ENCODE data around the gene CIAO2A. TPM values are rescaled to one million over a fixed set of nuclear protein-coding genes. Genes with fewer than 3 reads are reported as not detected.

The CIAO2A gene
- total RNA-seq, 2 experiments from 2014 or later: 78.7 to 84.7 TPM

DNA sequence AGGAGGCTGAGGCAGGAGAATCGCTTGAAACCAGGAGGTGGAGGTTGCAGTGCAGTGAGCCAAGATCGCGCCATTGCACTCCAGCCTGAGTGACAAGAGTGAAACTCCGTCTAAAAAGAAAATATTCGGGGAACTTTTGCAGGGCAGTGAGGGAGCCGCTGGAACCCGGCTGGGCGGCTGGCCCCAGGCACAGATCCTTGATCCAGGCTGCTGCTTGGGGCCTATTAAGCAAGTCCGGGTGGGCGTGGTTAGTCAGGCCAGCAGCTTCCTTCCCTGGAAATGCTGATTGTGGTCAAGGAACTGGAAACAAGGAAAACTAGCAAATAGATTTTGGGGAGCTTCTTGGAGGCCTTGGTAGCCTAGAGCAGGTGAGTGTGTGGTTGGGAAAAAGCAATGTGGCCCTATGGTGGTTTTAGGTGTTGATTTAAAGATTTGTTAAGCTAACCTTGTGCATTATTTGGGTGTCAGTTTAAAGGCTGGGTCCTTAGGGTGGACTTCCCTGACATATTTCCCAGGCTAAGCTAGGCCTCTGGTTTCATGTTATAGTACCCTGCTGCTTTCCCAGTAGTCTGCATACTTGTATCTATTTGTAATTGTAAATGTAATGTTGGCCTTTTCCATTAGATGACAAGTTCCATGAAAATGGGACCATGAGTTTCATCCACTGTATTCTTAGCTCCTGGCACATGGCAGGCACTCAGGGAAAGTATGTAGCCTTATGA, 40.1 kb upstream of the CIAO2A start:
- CTCF ChIA-PET (ENCODE audit: unreplicated experiment): interaction anchor here (1.1 kb wide), 1 partner anchor 11 kb away, joined by 3 read pairs; no protein-coding TSS in a partner anchor
- Histone ChIP-seq H3K79me2 (ENCODE audit: insufficient read depth, low read depth, low read length) (no peaks in the 10 kb centered on the region), H2AFZ (ENCODE audit: low read length) (no peak overlapping the region), H3K9me2 (ENCODE audit: insufficient read depth, low read length) (no peaks in the 10 kb centered on the region), H3K4me3 (ENCODE audit: low read depth, low read length, poor library complexity, severe bottlenecking) (no peak overlapping the region), H3K36me3 (ENCODE audit: insufficient read depth, low read length) (peaks cover 95% of the 10 kb centered on the region), H3K9me3 (ENCODE audit: low read length) (no peaks in the 10 kb centered on the region), H3K4me2 (ENCODE audit: low read length) (no peak overlapping the region), H4K20me1 (ENCODE audit: insufficient read depth, low read length) (no peaks in the 10 kb centered on the region), H3K27ac (ENCODE audit: low read depth, low read length, poor library complexity, severe bottlenecking) (no peak overlapping the region), H3K4me1 (ENCODE audit: insufficient read depth, low read length, poor library complexity, severe bottlenecking) (no peaks in the 10 kb centered on the region)
- DNase-seq (ENCODE audit: low spot score): no peak
- intact Hi-C loops (cut with micrococcal nuclease; ENCODE audit: unreplicated experiment): no loop called here
- TF ChIP-seq, protein P1, sequence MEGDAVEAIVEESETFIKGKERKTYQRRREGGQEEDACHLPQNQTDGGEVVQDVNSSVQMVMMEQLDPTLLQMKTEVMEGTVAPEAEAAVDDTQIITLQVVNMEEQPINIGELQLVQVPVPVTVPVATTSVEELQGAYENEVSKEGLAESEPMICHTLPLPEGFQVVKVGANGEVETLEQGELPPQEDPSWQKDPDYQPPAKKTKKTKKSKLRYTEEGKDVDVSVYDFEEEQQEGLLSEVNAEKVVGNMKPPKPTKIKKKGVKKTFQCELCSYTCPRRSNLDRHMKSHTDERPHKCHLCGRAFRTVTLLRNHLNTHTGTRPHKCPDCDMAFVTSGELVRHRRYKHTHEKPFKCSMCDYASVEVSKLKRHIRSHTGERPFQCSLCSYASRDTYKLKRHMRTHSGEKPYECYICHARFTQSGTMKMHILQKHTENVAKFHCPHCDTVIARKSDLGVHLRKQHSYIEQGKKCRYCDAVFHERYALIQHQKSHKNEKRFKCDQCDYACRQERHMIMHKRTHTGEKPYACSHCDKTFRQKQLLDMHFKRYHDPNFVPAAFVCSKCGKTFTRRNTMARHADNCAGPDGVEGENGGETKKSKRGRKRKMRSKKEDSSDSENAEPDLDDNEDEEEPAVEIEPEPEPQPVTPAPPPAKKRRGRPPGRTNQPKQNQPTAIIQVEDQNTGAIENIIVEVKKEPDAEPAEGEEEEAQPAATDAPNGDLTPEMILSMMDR (conservative IDR thresholded peaks at IDR 0.05; ENCODE audit: low read length): no peak
- no peak for TF ChIP-seq EZH2phosphoT487 (IDR thresholded peaks at IDR 0.05; ENCODE audit: borderline replicate concordance, low read depth, low read length)
- no TSS peak for BruUV-seq (replicated peaks)
- POLR2A ChIA-PET: interaction anchor here (0.6 to 1.2 kb wide), 2 partner anchors 12 to 16 kb away, joined by 3 read pairs; no protein-coding TSS in a partner anchor

DNA sequence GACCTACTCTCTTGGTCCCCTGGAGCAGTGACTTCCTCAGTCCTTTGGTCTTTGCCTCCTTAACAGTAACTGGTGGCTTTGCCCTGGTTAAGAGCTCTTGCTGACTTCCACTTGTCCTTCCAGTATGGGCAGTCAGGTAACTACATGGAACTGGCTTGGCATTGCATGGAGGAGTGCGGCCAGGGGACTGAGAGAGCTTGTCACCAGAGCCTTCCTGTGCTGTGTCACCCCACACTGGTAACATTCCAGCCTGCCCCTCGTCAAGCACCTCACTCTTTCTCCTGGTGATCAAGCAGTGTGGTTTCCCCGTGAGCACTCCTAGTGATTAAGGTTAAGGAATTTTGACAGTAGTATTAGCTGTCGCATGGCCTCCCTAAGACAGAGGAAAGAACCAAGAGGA, 38.6 kb upstream of the CIAO2A start:
- Histone ChIP-seq H3K36me3 (ENCODE audit: insufficient read depth, low read length) (peaks cover 95% of the 10 kb centered on the region), H3K4me1 (ENCODE audit: insufficient read depth, low read length, poor library complexity, severe bottlenecking) (no peaks in the 10 kb centered on the region), H3K27ac (ENCODE audit: low read depth, low read length, poor library complexity, severe bottlenecking) (no peak overlapping the region), H3K4me3 (ENCODE audit: low read depth, low read length, poor library complexity, severe bottlenecking) (no peak overlapping the region), H3K9me2 (ENCODE audit: insufficient read depth, low read length) (no peaks in the 10 kb centered on the region), H3K79me2 (ENCODE audit: insufficient read depth, low read depth, low read length) (no peaks in the 10 kb centered on the region), H3K9me3 (ENCODE audit: low read length) (no peaks in the 10 kb centered on the region), H4K20me1 (ENCODE audit: insufficient read depth, low read length) (no peaks in the 10 kb centered on the region), H3K4me2 (ENCODE audit: low read length) (no peak overlapping the region), H2AFZ (ENCODE audit: low read length) (no peak overlapping the region)
- no peak for DNase-seq (ENCODE audit: low spot score)
- POLR2A ChIA-PET: interaction anchor here (0.7 to 1.1 kb wide), 2 partner anchors 9 to 28 kb away, joined by 3 to 4 read pairs; no protein-coding TSS in a partner anchor
- CTCF ChIA-PET (ENCODE audit: unreplicated experiment): interaction anchor here (0.6 to 1.1 kb wide), 2 partner anchors 17 to 37 kb away, joined by 3 to 4 read pairs; no protein-coding TSS in a partner anchor
- intact Hi-C loops (cut with micrococcal nuclease; ENCODE audit: unreplicated experiment): no loop called here
- no peak for TF ChIP-seq EZH2phosphoT487 (IDR thresholded peaks at IDR 0.05; ENCODE audit: borderline replicate concordance, low read depth, low read length)
- TF ChIP-seq, protein P1 (conservative IDR thresholded peaks at IDR 0.05; ENCODE audit: low read length): no peak
- BruUV-seq (replicated peaks): no TSS peak

DNA sequence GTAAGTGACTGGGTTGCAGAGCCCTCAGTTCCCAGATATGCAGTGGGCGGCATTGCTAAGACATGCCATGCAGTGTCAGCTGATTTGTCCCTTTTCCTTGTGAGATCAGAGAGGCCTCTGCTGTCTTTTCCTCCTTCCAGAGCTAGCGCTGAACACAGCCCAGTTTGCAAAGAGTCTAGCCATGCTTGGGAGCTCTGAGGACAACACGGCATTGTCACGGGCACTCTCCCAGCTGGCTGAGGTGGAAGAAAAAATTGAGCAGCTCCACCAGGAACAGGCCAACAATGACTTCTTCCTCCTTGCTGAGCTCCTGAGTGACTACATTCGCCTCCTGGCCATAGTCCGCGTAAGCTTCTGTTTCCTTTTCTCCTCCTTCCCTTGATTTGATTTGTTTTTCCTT, 37.9 kb upstream of the CIAO2A start:
- Histone ChIP-seq H3K36me3 (ENCODE audit: insufficient read depth, low read length) (peaks cover 94% of the 10 kb centered on the region), H3K4me3 (ENCODE audit: low read depth, low read length, poor library complexity, severe bottlenecking) (no peak overlapping the region), H3K27ac (ENCODE audit: low read depth, low read length, poor library complexity, severe bottlenecking) (no peak overlapping the region), H3K4me1 (ENCODE audit: insufficient read depth, low read length, poor library complexity, severe bottlenecking) (no peaks in the 10 kb centered on the region), H3K4me2 (ENCODE audit: low read length) (no peak overlapping the region), H3K9me2 (ENCODE audit: insufficient read depth, low read length) (no peaks in the 10 kb centered on the region), H2AFZ (ENCODE audit: low read length) (no peak overlapping the region), H4K20me1 (ENCODE audit: insufficient read depth, low read length) (no peaks in the 10 kb centered on the region), H3K79me2 (ENCODE audit: insufficient read depth, low read depth, low read length) (no peaks in the 10 kb centered on the region), H3K9me3 (ENCODE audit: low read length) (no peaks in the 10 kb centered on the region)
- no peak for DNase-seq (ENCODE audit: low spot score)
- CTCF ChIA-PET (ENCODE audit: unreplicated experiment): interaction anchor here (1.1 kb wide), 1 partner anchor 18 kb away, joined by 4 read pairs; no protein-coding TSS in a partner anchor
- intact Hi-C loops (cut with micrococcal nuclease; ENCODE audit: unreplicated experiment): no loop called here
- POLR2A ChIA-PET: interaction anchor here (0.7 to 1.1 kb wide), 3 partner anchors 9 to 18 kb away, joined by 3 to 4 read pairs (median 4); no protein-coding TSS in a partner anchor
- BruUV-seq (replicated peaks): no TSS peak
- no peak for TF ChIP-seq EZH2phosphoT487 (IDR thresholded peaks at IDR 0.05; ENCODE audit: borderline replicate concordance, low read depth, low read length)
